Measurements from ENCODE around the gene KRTAP10-2.
"Not testable (repeated sequence)": the region's sequence is repeated elsewhere in the genome, so short reads cannot be mapped to it uniquely, and the experiment has no call there.

Gene KRTAP10-2

GRCh38 chr21:44513389-44514217 lies 37.7 kb downstream of the KRTAP10-2 start:
- no peak for DNase-seq (ENCODE audit: low read depth in 2 of 2)

- no peak for DNase-seq (ENCODE audit: low read depth in 2 of 2)
Observed at GRCh38 chr21:44512496-44513388, 38.6 kb downstream of the KRTAP10-2 start.

- DNase-seq (ENCODE audit: low read depth in 2 of 2), result no peak
Observed at GRCh38 chr21:44511938-44512275, 39.4 kb downstream of the KRTAP10-2 start.

GRCh38 chr21:44511219-44511937 lies 39.9 kb downstream of the KRTAP10-2 start:
- DNase-seq (ENCODE audit: low read depth in 2 of 2), result no peak

- peak; percentile 43 to 60 for DNase-seq (ENCODE audit: low read depth in 2 of 2)
Observed at GRCh38 chr21:44510508-44511218, 40.6 kb downstream of the KRTAP10-2 start.

GRCh38 chr21:44510109-44510507 lies 41.2 kb downstream of the KRTAP10-2 start:
- DNase-seq (ENCODE audit: low read depth in 2 of 2), result no peak

GRCh38 chr21:44509539-44509938 lies 41.8 kb downstream of the KRTAP10-2 start:
- DNase-seq (ENCODE audit: low read depth in 2 of 2), result no peak

GRCh38 chr21:44508711-44509445 lies 42.4 kb downstream of the KRTAP10-2 start:
- no peak for DNase-seq (ENCODE audit: low read depth in 2 of 2)

- no peak for DNase-seq (ENCODE audit: low read depth in 2 of 2)
Observed at GRCh38 chr21:44508426-44508710, 42.9 kb downstream of the KRTAP10-2 start.

GRCh38 chr21:44507673-44508425 lies 43.5 kb downstream of the KRTAP10-2 start:
- no peak for DNase-seq (ENCODE audit: low read depth in 2 of 2)

- no peak for DNase-seq (ENCODE audit: low read depth in 2 of 2)
Observed at GRCh38 chr21:44506279-44507255, 44.7 kb downstream of the KRTAP10-2 start.

GRCh38 chr21:44505673-44506278 lies 45.5 kb downstream of the KRTAP10-2 start:
- no peak for DNase-seq (ENCODE audit: low read depth in 2 of 2)

- no peak for DNase-seq (ENCODE audit: low read depth in 2 of 2)
Observed at GRCh38 chr21:44503901-44504399, 47.4 kb downstream of the KRTAP10-2 start.

GRCh38 chr21:44503006-44503889 lies 48.1 kb downstream of the KRTAP10-2 start:
- DNase-seq (ENCODE audit: low read depth in 2 of 2), result not testable (repeated sequence)

GRCh38 chr21:44502171-44502958 lies 48.9 kb downstream of the KRTAP10-2 start:
- DNase-seq (ENCODE audit: low read depth in 2 of 2), result no peak

Data from stimulated activated CD8-positive, alpha-beta memory T cell treated with anti-CD3 and anti-CD28 coated beads, Interleukin-15, amount 100 ng/mL, for 48 hours (primary cell).